LNCaP clone FGC (cell line): ENCODE results near the gene RAB11FIP4.

Experiments used
- DNase-seq: peaks from one replicate; pipeline ENCODE4 v3.0.0-alpha.2; 2011; ENCODE audit warnings: low read depth
- H3K4me3 ChIP-seq: 2 replicates; pipeline ENCODE4 v1.5.1; 2011; ENCODE audit warnings: mild to moderate bottlenecking, low read depth, low read length, control low read depth
- CTCF ChIP-seq: IDR thresholded peaks from 2 replicates; pipeline ENCODE4 v1.5.1; 2012; ENCODE audit warnings: mild to moderate bottlenecking; ENCODE audit not compliant: control insufficient read depth, insufficient read depth; ENCODE audit errors: extremely low read depth

Gene RAB11FIP4

GRCh38 chr17:31538080-31538762 is 146.7 kb downstream of the RAB11FIP4 start:
- H3K4me3 ChIP-seq, result no peak overlapping the region
- no peak for DNase-seq
- no peak for TF ChIP-seq CTCF

GRCh38 chr17:31540602-31541307 is 149.3 kb downstream of the RAB11FIP4 start:
- no peak overlapping the region for H3K4me3 ChIP-seq
- TF ChIP-seq CTCF, result no peak
- no peak for DNase-seq

- DNase-seq, result no peak
- TF ChIP-seq CTCF, result no peak
- H3K4me3 ChIP-seq, result no peak overlapping the region
These were observed 150.1 kb downstream of the RAB11FIP4 start for GRCh38 chr17:31541559-31541958.

GRCh38 chr17:31544186-31544585 is 152.7 kb downstream of the RAB11FIP4 start:
- no peak for DNase-seq
- no peak overlapping the region for H3K4me3 ChIP-seq
- TF ChIP-seq CTCF, result no peak

GRCh38 chr17:31546650-31547049 is 155.2 kb downstream of the RAB11FIP4 start:
- no peak for DNase-seq
- TF ChIP-seq CTCF, result no peak
- H3K4me3 ChIP-seq, result no peak overlapping the region

GRCh38 chr17:31548709-31549108 is 157.2 kb downstream of the RAB11FIP4 start:
- peak overlapping the region; percentile 86 for H3K4me3 ChIP-seq
- DNase-seq, result no peak
- no peak for TF ChIP-seq CTCF

GRCh38 chr17:31549121-31549524 is 157.6 kb downstream of the RAB11FIP4 start:
- no peak for DNase-seq
- H3K4me3 ChIP-seq, result peak overlapping the region; percentile 86
- no peak for TF ChIP-seq CTCF
